Upper lobe of left lung (tissue), 4 donors: ENCODE results near the gene KSR2.

Experiments used
- CTCF ChIP-seq, 6 experiments: fragments of 450-650 bp in 4 of 6; fragments of 200-600 bp in 2 of 6; sonication (generic) in 2 of 6; IDR thresholded peaks; one replicate each; pipeline ENCODE4 v1.5.1; 2016 to 2019; ENCODE audit warnings: antibody characterized with exemption in 6 of 6
- EP300 ChIP-seq, 4 donors: sonication (generic); formaldehyde crosslinking; IDR thresholded peaks; one replicate each; pipeline ENCODE4 v1.5.1; 2017; ENCODE audit warnings: antibody characterized with exemption in 4 of 4, control low read depth in 2 of 4
- POLR2A ChIP-seq, 4 donors: fragments of 450-650 bp; IDR thresholded peaks; one replicate each; pipeline ENCODE4 v1.5.1; 2016 to 2017; ENCODE audit warnings: antibody characterized with exemption in 4 of 4, mild to moderate bottlenecking in 2 of 4
- POLR2AphosphoS5 ChIP-seq, 2 donors: sonication (generic); formaldehyde crosslinking; IDR thresholded peaks; one replicate each; pipeline ENCODE4 v1.5.1; 2017; ENCODE audit warnings: antibody characterized with exemption in 2 of 2

DNA sequence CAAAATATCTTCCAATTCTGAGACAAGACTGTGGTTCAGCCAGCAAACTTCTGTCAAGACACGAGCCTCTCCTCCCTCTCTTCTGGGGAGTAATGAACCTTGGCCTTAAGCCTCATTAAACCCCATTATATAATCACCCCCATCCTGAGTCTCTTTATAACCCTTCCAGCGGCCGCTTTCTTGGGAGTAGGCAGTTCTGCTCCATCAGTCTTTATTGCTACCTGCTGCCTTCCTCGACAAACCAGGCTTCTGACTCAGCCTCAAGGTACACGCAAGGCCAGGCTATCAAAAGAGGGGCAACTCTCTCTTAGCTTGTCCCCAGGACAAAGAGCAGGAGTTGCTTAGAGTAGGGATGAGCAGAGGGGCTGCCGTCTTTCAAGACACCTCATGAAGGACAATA is 306.6 kb downstream of the KSR2 start:
- TF ChIP-seq CTCF (IDR thresholded peaks at IDR 0.05) (no peak), POLR2AphosphoS5 (IDR thresholded peaks at IDR 0.05) (no peak), POLR2A (IDR thresholded peaks at IDR 0.05) (no peak), EP300 (IDR thresholded peaks at IDR 0.05) (no peak)
